ENCODE data around the gene DEFB127. TPM values are rescaled to one million over a fixed set of nuclear protein-coding genes. Genes with fewer than 3 reads are reported as not detected.

Gene DEFB127
- polyA plus RNA-seq, 3 donors = not detected

Other genes with a start within 250 kb of the DEFB127 start
- not detected for gene DEFB125, start 69.8 kb upstream of the DEFB127 start, polyA plus RNA-seq (ENCODE audit: insufficient read length in 3 of 3)
- gene DEFB126, start 14.9 kb upstream of the DEFB127 start, polyA plus RNA-seq (ENCODE audit: insufficient read length in 3 of 3) = not detected
- not detected for gene DEFB128, start 32.3 kb downstream of the DEFB127 start, polyA plus RNA-seq (ENCODE audit: insufficient read length in 3 of 3)
- not detected for gene DEFB129, start 69.8 kb downstream of the DEFB127 start, polyA plus RNA-seq (ENCODE audit: insufficient read length in 3 of 3)
- not detected for gene DEFB132, start 100.3 kb downstream of the DEFB127 start, polyA plus RNA-seq (ENCODE audit: insufficient read length in 3 of 3)
- gene C20orf96, start 133.3 kb downstream of the DEFB127 start, polyA plus RNA-seq (ENCODE audit: insufficient read length in 3 of 3) = 10 to 100 TPM; 36.9 to 45.0 (median 41.6) TPM
- 10 to 100 TPM; 41.0 to 57.2 (median 48.6) TPM for gene ZCCHC3, start 140.1 kb downstream of the DEFB127 start, polyA plus RNA-seq (ENCODE audit: insufficient read length in 3 of 3)
- 10 to 100 TPM; 27.8 to 43.5 (median 35.2) TPM for gene SOX12, start 168.1 kb downstream of the DEFB127 start, polyA plus RNA-seq (ENCODE audit: insufficient read length in 3 of 3)
- gene NRSN2, start 189.7 kb downstream of the DEFB127 start, polyA plus RNA-seq (ENCODE audit: insufficient read length in 3 of 3) = 10 to 100 TPM; 46.1 to 53.6 (median 51.9) TPM
- gene TRIB3, start 223.3 kb downstream of the DEFB127 start, polyA plus RNA-seq (ENCODE audit: insufficient read length in 3 of 3) = 1 to 10 TPM; 3.0 to 4.2 (median 4.1) TPM

All from renal cortex interstitium (tissue), 3 donors.